Heart right ventricle (tissue), 16 donors: ENCODE measurements around the gene SYS1. TPM values are rescaled to one million over a fixed set of nuclear protein-coding genes. Genes with fewer than 3 reads are reported as not detected.

Experiments used
- ATAC-seq, 8 donors: fragments of 200-7000 bp; cut with Tn5 transposase; one replicate each; pipeline ENCODE4 v1.9.1; 2020; ENCODE audit warnings: mild to moderate bottlenecking in 8 of 8, moderate library complexity in 8 of 8, moderate number of reproducible peaks in 1 of 8
- DNase-seq, 2 donors: peaks; one replicate each; pipeline ENCODE4 v3.0.0-alpha.2; 2020
- H3K27ac ChIP-seq, 10 donors: fragments of 200-600 bp; sonication (generic) in 2 of 10; one replicate each; pipeline versions ENCODE4 v1.5.0 to v1.8.0; 2020 to 2022; ENCODE audit warnings: mild to moderate bottlenecking in 3 of 10
- H3K27me3 ChIP-seq, 7 donors: fragments of 200-600 bp; one replicate each; pipeline ENCODE4 v1.8.0; 2021 to 2022; ENCODE audit warnings: mild to moderate bottlenecking in 2 of 7
- H3K36me3 ChIP-seq, 9 donors: fragments of 200-600 bp; sonication (generic) in 1 of 9; one replicate each; pipeline versions ENCODE4 v1.5.0 to v1.8.0; 2020 to 2022; ENCODE audit warnings: mild to moderate bottlenecking in 2 of 9
- H3K4me1 ChIP-seq, 9 donors: fragments of 200-600 bp; sonication (generic) in 1 of 9; one replicate each; pipeline versions ENCODE4 v1.5.0 to v1.8.0; 2020 to 2022; ENCODE audit warnings: mild to moderate bottlenecking in 4 of 9
- H3K4me3 ChIP-seq, 10 donors: fragments of 200-600 bp; sonication (generic) in 2 of 10; one replicate each; pipeline versions ENCODE4 v1.5.0 to v1.8.0; 2020 to 2022; ENCODE audit warnings: mild to moderate bottlenecking in 7 of 10, moderate library complexity in 2 of 10
- H3K9me3 ChIP-seq, 11 donors: fragments of 200-600 bp in 10 of 11; sonication (generic) in 2 of 11; one replicate each; pipeline versions ENCODE4 v1.5.0 to v1.8.0; 2013 to 2022; ENCODE audit warnings: mild to moderate bottlenecking in 2 of 11, control low read depth in 1 of 11, moderate library complexity in 1 of 11
- CTCF ChIP-seq, 9 donors: fragments of 200-600 bp; sonication (generic) in 2 of 9; IDR thresholded peaks; one replicate each; pipeline versions ENCODE4 v1.5.0 to v1.8.0; 2021 to 2022; ENCODE audit warnings: antibody characterized with exemption in 9 of 9, mild to moderate bottlenecking in 5 of 9, moderate library complexity in 1 of 9
- WGBS, 2 donors: extraction: QIAGEN DNeasy Blood & Tissue Kit; methylation state at CpG; one replicate each; pipeline ENCODE4 v1.1.7; 2013; ENCODE audit warnings: inconsistent platforms in 1 of 2; 5-methylcytosine and 5-hydroxymethylcytosine counted together
- intact Hi-C, 10 donors: fragments of 100-400 bp; cut with DNase I; formaldehyde crosslinking; loops; one replicate each; pipeline versions ENCODE4 v1.11.1 to v1.14.2; 2022
- polyA plus RNA-seq, 2 donors: library from polyadenylated mRNA; stranded (reverse); fragments of 200-250 nt; gene quantifications; one replicate each; pipeline ENCODE4 v1.2.3, GENCODE V29; 2013
- total RNA-seq, 10 donors: library from RNA; stranded (reverse); fragmentation: NEBNext Ultra II Directional in 3 of 10; extraction: Animal tissue kit (Norgen Biotek cat#: 25700) in 3 of 10; gene quantifications; one replicate each; pipeline versions ENCODE4 v1.2.1 to v1.2.4, GENCODE V29; 2021 to 2023
- donor health status: Arrhythmogenic right ventricular cardiomyopathy.
- donor health status: ischemic (EF 13 %, LVEDD 7.1; RV severe dilation, severe dysfunction).
- donor health status: healthy with polysubstance abuse.
- donor health status: DM: no; HTN: yes; CAD: no.
- donor health status: DM: no; HTN: no; CAD: no.
- donor health status: ischemic (EF 25% LVEDD 6.9; RV normal size, moderate dysfunction).
- donor health status: ischemic (EF 25% LVEDD 5.7; RV mildly dilated, moderate dysfunction).
- donor health status: healthy.
- donor health status: DM: yes; HTN: yes; CAD: no.
- donor health status: Ischemic cardiomyopathy.
- donor health status: ischemic (EF 35%, LVEDD 5.7; RV mildly dilated, moderate dysfunction).
- donor health status: nonischemic (EF 11% LVEDD 7.7; RV severe dilation, severe dysfunction).
- donor health status: DM: yes; HTN: yes; CAD: no.
- donor health status: PGD.
- donor health status: ischemic (EF 29% LVEDD 5.4; RV normal size, mild dysfunction).
- donor health status: nonischemic (EF 23%, LVEDD 6.1; RV moderate dilation, normal function).

The SYS1 gene
- total and polyA plus RNA-seq, 12 donors = 11.7 to 34.5 (median 18.2) TPM

- Histone ChIP-seq H3K9me3 (peaks cover 0 to 13% (median 3%) of the 10 kb centered on the region in 11 donors), H3K27me3 (peaks cover 0 to 23% (median 0%) of the 10 kb centered on the region in 7 donors), H3K36me3 (peaks cover 0 to 27% (median 15%) of the 10 kb centered on the region in 9 donors), H3K4me1 (peaks cover 0 to 42% (median 33%) of the 10 kb centered on the region in 9 donors), H3K27ac (peak overlapping the region; percentile 94 to 100 (median 98)), H3K4me3 (peak overlapping the region; percentile 41 to 97 (median 88))
- 3 to 4% methylated on average over 49 of the region's 49 CpGs for WGBS, 2 donors
- intact Hi-C loops = loop anchor here in 5 of 10 donors (2.0 to 5.0 kb wide), 4 partner anchors 31 to 48 kb away; partner anchors contain the start of gene SYS1 (in 1 of the 5)
- TF ChIP-seq CTCF (IDR thresholded peaks at IDR 0.05) = no peak
- peak; percentile 34 to 71 for DNase-seq
- peak; percentile 7 to 29 (median 22) for ATAC-seq
Observed at GRCh38 chr20:45405571-45406259, 42.8 kb downstream of the SYS1 start.

GRCh38 chr20:45406260-45407066 is 43.5 kb downstream of the SYS1 start:
- peak in 4 of 9 donors; percentile 9 to 45 (median 28) for TF ChIP-seq CTCF (IDR thresholded peaks at IDR 0.05)
- Histone ChIP-seq H3K4me1 (peaks cover 0 to 47% (median 39%) of the 10 kb centered on the region in 9 donors), H3K36me3 (peaks cover 0 to 34% (median 21%) of the 10 kb centered on the region in 9 donors), H3K9me3 (peaks cover 0 to 6% (median 0%) of the 10 kb centered on the region in 11 donors), H3K27ac (peak overlapping the region; percentile 94 to 100 (median 98)), H3K27me3 (peaks cover 0 to 23% (median 0%) of the 10 kb centered on the region in 7 donors), H3K4me3 (peak overlapping the region; percentile 41 to 97 (median 88))
- ATAC-seq (peak; percentile 56 to 84 (median 71)), DNase-seq (peak; percentile 83 to 91)
- intact Hi-C loops = loop anchor here in 5 of 10 donors (2.0 to 5.0 kb wide), 4 partner anchors 32 to 49 kb away; partner anchors contain the start of gene SYS1 (in 1 of the 5)
- 0% methylated on average over 56 to 87 of the region's 87 CpGs for WGBS, 2 donors

GRCh38 chr20:45407067-45407745 is 44.2 kb downstream of the SYS1 start:
- TF ChIP-seq CTCF (IDR thresholded peaks at IDR 0.05) = no peak
- DNase-seq (peak; percentile 70 to 76), ATAC-seq (peak; percentile 57 to 77 (median 71))
- Histone ChIP-seq H3K36me3 (peaks cover 0 to 41% (median 24%) of the 10 kb centered on the region in 9 donors), H3K4me3 (peak overlapping the region; percentile 41 to 97 (median 88)), H3K4me1 (peaks cover 0 to 51% (median 39%) of the 10 kb centered on the region in 9 donors), H3K27me3 (peaks cover 0 to 23% (median 0%) of the 10 kb centered on the region in 7 donors), H3K9me3 (no peaks in the 10 kb centered on the region), H3K27ac (peak overlapping the region; percentile 94 to 100 (median 98))
- WGBS, 2 donors = 4 to 8% methylated on average over 28 to 30 of the region's 30 CpGs
- intact Hi-C loops = loop anchor here in 5 of 10 donors (2.0 to 5.0 kb wide), 4 partner anchors 32 to 50 kb away; partner anchors contain the start of gene SYS1 (in 1 of the 5)
